Gastrocnemius medialis (tissue), 4 donors: Measurements from ENCODE around the gene SLC17A6. TPM values are rescaled to one million over a fixed set of nuclear protein-coding genes. Genes with fewer than 3 reads are reported as not detected.

ENCODE experiments used
- ATAC-seq, 2 donors: fragments of 150-250 bp; one replicate each; pipeline ENCODE4 v1.9.1; 2016
- DNase-seq, 2 donors: peaks; one replicate each; pipeline ENCODE4 v3.0.0-alpha.2; 2019
- H3K27ac ChIP-seq, 4 donors: fragments of 200-600 bp; sonication (generic); 1 replicate in 1 of 4; 2 replicates in 3 of 4; pipeline ENCODE4 v1.5.1; 2016 to 2018; ENCODE audit warnings: mild to moderate bottlenecking in 2 of 4, moderate library complexity in 1 of 4
- H3K27me3 ChIP-seq, 3 donors: fragments of 200-600 bp; sonication (generic) in 2 of 3; 1 replicate in 1 of 3; 2 replicates in 2 of 3; pipeline versions ENCODE4 v1.5.1 to v1.6.0; 2016 to 2019; ENCODE audit warnings: mild to moderate bottlenecking in 1 of 3, moderate library complexity in 1 of 3
- H3K36me3 ChIP-seq, 2 donors: fragments of 200-600 bp; sonication (generic) in 1 of 2; one replicate each; pipeline ENCODE4 v1.5.1; 2017 to 2018
- H3K4me1 ChIP-seq, 2 donors: fragments of 200-600 bp; sonication (generic) in 1 of 2; one replicate each; pipeline ENCODE4 v1.5.1; 2016 to 2017; ENCODE audit warnings: mild to moderate bottlenecking in 2 of 2
- H3K4me3 ChIP-seq, 4 donors: fragments of 200-600 bp; sonication (generic) in 3 of 4; 1 replicate in 1 of 4; 2 replicates in 3 of 4; pipeline ENCODE4 v1.5.1; 2016 to 2019; ENCODE audit warnings: mild to moderate bottlenecking in 2 of 4
- H3K9me3 ChIP-seq, 3 donors: fragments of 200-600 bp; sonication (generic) in 2 of 3; 1 replicate in 1 of 3; 2 replicates in 2 of 3; pipeline ENCODE4 v1.5.1; 2016 to 2019
- POLR2A ChIP-seq, 2 donors: fragments of 450-650 bp; IDR thresholded peaks; one replicate each; pipeline ENCODE4 v1.6.1; 2017; ENCODE audit warnings: antibody characterized with exemption in 2 of 2, mild to moderate bottlenecking in 2 of 2, moderate library complexity in 2 of 2
- in situ Hi-C, 4 donors: fragments of 200-750 bp; cut with MboI; loops; one replicate each; pipeline versions ENCODE4 v1.15.0 to v1.8.0; 2017; ENCODE audit warnings: low sequenced_read_pairs in 4 of 4
- intact Hi-C: fragments of 100-400 bp; cut with DNase I; formaldehyde crosslinking; loops from one replicate; pipeline ENCODE4 v1.15.1; 2023; ENCODE audit warnings: low total_unique reads
- total RNA-seq, 4 donors: library from RNA; depleted of rRNA; stranded (reverse); fragments of >200 nt; gene quantifications; one replicate each; pipeline versions ENCODE4 v1.1.0 to v1.2.3, GENCODE V29; 2016
- TF ChIP-seq, protein P1 (sequence below), 5 experiments: fragments of 450-650 bp in 3 of 5; fragments of 200-600 bp in 2 of 5; sonication (generic) in 2 of 5; IDR thresholded peaks in 4 of 5; conservative IDR thresholded peaks in 1 of 5; 1 replicate in 4 of 5; 2 replicates in 1 of 5; pipeline ENCODE4 v1.5.1; 2016 to 2019; ENCODE audit warnings: antibody characterized with exemption in 5 of 5, mild to moderate bottlenecking in 3 of 5, moderate library complexity in 3 of 5

The SLC17A6 gene
- total RNA-seq, 4 donors from 2014 or later: not detected

DNA sequence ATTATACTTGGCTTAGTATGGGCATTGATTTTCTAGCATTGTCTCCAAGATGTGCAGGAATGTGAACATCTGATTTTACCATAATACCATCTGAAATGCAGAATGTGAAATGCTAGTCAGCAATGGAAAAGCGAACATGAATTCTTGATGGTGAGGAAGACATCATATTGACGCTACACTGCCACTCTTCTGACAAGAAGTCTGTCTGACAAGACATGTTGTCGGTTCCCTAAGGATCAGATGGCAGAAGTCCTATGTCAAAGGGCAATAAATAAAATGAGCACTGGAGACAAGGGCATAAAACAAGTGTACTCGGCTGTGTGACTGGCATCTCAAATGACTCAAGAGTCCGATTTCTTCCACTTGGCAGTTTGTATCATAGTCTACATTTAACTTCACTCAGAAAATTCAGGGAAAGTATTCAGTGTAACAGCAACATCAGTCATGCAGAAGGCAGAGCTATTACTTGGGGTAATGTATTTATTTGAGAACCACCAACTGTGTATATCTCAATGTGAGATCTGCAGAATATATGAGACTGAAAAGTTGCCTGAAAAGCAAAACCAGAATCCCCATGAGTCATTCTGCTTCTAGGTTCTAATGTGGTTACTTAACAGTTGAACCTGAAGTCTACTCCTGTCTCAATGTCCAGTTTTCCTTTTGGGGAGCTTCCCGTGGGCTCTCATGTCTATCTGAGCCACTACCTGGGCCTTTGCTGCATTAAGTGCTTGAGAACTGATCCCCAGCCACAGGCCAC is 51.5 kb downstream of the SLC17A6 start:
- peak in 1 of 2 donors; percentile 3 for DNase-seq
- Histone ChIP-seq H3K27me3 (no peaks in the 10 kb centered on the region), H3K27ac (peak overlapping the region in 2 of 4 donors; percentile 26 to 47), H3K36me3 (no peaks in the 10 kb centered on the region), H3K4me1 (peaks cover 0 to 8% of the 10 kb centered on the region in 2 donors), H3K9me3 (no peaks in the 10 kb centered on the region), H3K4me3 (no peak overlapping the region)
- peak; percentile 92 to 97 for ATAC-seq
- intact Hi-C loops: no loop called here
- TF ChIP-seq POLR2A (IDR thresholded peaks at IDR 0.05): no peak
- TF ChIP-seq, protein P1, sequence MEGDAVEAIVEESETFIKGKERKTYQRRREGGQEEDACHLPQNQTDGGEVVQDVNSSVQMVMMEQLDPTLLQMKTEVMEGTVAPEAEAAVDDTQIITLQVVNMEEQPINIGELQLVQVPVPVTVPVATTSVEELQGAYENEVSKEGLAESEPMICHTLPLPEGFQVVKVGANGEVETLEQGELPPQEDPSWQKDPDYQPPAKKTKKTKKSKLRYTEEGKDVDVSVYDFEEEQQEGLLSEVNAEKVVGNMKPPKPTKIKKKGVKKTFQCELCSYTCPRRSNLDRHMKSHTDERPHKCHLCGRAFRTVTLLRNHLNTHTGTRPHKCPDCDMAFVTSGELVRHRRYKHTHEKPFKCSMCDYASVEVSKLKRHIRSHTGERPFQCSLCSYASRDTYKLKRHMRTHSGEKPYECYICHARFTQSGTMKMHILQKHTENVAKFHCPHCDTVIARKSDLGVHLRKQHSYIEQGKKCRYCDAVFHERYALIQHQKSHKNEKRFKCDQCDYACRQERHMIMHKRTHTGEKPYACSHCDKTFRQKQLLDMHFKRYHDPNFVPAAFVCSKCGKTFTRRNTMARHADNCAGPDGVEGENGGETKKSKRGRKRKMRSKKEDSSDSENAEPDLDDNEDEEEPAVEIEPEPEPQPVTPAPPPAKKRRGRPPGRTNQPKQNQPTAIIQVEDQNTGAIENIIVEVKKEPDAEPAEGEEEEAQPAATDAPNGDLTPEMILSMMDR (IDR thresholded peaks at IDR 0.05 in 4 of 5, conservative IDR thresholded peaks at IDR 0.05 in 1 of 5): no peak
- in situ Hi-C loops: no loop called here

DNA sequence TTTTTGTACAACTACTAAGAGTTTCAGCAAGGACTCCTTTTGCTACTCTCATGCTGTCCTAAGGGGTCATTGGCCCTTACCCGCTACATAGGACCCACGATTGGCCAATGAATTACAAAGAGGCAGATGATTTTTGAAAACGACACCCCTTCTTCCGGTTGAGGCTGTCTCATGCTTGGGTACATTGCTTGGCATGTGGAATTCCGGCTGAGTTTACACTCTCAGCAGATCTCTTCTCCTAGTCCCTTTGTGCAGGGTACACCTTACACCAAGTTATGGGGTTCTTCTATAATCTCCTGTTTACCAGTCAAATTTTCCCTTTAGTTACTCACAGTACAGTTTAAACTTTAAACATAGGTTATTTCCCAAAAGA is 52.1 kb downstream of the SLC17A6 start:
- H3K4me1 ChIP-seq: peaks cover 0 to 8% of the 10 kb centered on the region in 2 donors
- no peaks in the 10 kb centered on the region for H3K27me3 ChIP-seq
- H3K36me3 ChIP-seq: no peaks in the 10 kb centered on the region
- peak in 1 of 2 donors; percentile 29 for ATAC-seq
- no peak overlapping the region for H3K4me3 ChIP-seq
- TF ChIP-seq, protein P1 (IDR thresholded peaks at IDR 0.05 in 4 of 5, conservative IDR thresholded peaks at IDR 0.05 in 1 of 5): no peak
- intact Hi-C loops: no loop called here
- in situ Hi-C loops: no loop called here
- DNase-seq: no peak
- no peaks in the 10 kb centered on the region for H3K9me3 ChIP-seq
- peak overlapping the region in 2 of 4 donors; percentile 4 to 47 for H3K27ac ChIP-seq

DNA sequence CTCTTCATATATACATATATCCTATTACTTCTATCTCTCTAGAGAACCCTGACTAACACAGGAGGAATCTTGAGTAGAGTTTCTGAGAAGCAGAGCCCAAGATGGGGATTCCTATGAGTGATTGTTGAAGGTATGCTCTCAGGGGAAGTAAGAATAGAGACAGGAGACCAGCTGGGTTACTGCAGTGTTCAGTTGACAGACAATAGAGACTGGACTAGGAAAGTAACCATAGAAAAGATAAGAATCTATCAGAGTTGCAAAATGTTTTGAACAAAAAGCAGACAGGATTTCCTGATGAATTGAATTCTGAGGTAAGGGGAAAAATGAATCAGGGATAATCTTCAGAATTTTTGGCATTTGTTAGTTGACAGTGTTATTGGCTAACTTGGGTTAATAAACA is 54.4 kb downstream of the SLC17A6 start:
- intact Hi-C loops: no loop called here
- peaks cover 0 to 8% of the 10 kb centered on the region in 2 donors for H3K4me1 ChIP-seq
- no peak overlapping the region for H3K27ac ChIP-seq
- H3K27me3 ChIP-seq: no peaks in the 10 kb centered on the region
- H3K4me3 ChIP-seq: no peak overlapping the region
- in situ Hi-C loops: no loop called here
- no peaks in the 10 kb centered on the region for H3K36me3 ChIP-seq
- H3K9me3 ChIP-seq: no peaks in the 10 kb centered on the region
- DNase-seq (no peak), ATAC-seq (no peak)
- no peak for TF ChIP-seq POLR2A (IDR thresholded peaks at IDR 0.05)
- TF ChIP-seq, protein P1 (IDR thresholded peaks at IDR 0.05 in 4 of 5, conservative IDR thresholded peaks at IDR 0.05 in 1 of 5): no peak

DNA sequence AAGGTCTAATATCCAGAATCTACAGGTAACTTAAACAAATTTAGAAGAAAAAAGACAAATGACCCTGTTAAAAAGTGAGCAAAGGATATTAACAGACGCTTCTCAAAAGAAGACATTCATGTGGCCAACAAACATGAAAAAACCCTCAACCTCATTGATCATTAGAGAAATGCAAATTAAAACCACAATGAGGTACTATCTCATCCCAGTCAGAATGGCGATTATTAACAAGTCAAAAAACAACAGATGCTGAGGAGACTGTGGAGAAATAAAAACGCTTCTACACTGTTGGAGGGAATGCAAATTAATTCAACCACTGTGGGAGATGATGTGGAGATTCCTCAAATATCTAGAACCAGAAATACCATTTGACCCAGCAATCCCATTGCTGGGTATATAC is 67.2 kb downstream of the SLC17A6 start:
- Histone ChIP-seq H3K36me3 (no peaks in the 10 kb centered on the region), H3K27me3 (no peaks in the 10 kb centered on the region), H3K9me3 (no peaks in the 10 kb centered on the region), H3K27ac (no peak overlapping the region), H3K4me3 (no peak overlapping the region), H3K4me1 (no peaks in the 10 kb centered on the region)
- intact Hi-C loops (no loop called here), in situ Hi-C loops (no loop called here)
- DNase-seq (no peak), ATAC-seq (no peak)
- no peak for TF ChIP-seq POLR2A (IDR thresholded peaks at IDR 0.05)
- TF ChIP-seq, protein P1 (IDR thresholded peaks at IDR 0.05 in 4 of 5, conservative IDR thresholded peaks at IDR 0.05 in 1 of 5): no peak
